ENCODE data around the gene TSPAN10. TPM values are rescaled to one million over a fixed set of nuclear protein-coding genes. Genes with fewer than 3 reads are reported as not detected.
A peak's percentile ranks its signal among the peaks of the same experiment; 100 is the strongest.
"Not testable (repeated sequence)": the region's sequence is repeated elsewhere in the genome, so short reads cannot be mapped to it uniquely, and the experiment has no call there.

The TSPAN10 gene
- total RNA-seq, 4 donors from 2014 or later = 0.19 to 2.1 (median 0.72) TPM; not detected in 1

DNA sequence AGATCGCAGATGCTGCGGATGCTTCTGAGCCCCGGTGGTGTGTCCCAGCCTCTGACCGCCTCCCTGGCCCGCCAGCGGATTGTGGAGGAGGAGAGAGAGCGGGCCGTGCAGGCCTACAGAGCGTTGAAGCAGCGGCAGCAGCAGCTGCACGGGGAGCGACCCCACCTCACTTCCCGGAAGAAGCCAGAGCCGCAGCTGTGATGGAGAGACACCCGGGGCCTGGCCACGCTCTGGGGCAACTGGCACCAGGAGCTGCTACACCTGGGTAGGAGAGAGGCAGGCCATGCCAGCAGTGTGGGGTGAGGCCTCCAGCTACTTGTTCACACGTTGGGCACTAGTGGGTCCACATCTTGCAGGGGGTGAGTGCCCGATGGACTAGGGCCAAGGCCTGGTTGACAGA is 35.5 kb downstream of the TSPAN10 start:
- no peak for DNase-seq
- intact Hi-C loops (cut with DNase I) = no loop called here
- Histone ChIP-seq H3K27ac (no peak overlapping the region), H3K27me3 (no peaks in the 10 kb centered on the region), H3K4me1 (peaks cover 10 to 24% (median 14%) of the 10 kb centered on the region in 3 donors), H3K4me3 (no peak overlapping the region), H3K36me3 (peaks cover 31 to 72% (median 49%) of the 10 kb centered on the region in 3 donors), H3K9me3 (no peaks in the 10 kb centered on the region)
- 60% methylated on average over 2 of the region's 18 CpGs; no CpG with 5 or more reads in 1 of the 2 donors for WGBS, 2 donors
- TF ChIP-seq, protein P1, sequence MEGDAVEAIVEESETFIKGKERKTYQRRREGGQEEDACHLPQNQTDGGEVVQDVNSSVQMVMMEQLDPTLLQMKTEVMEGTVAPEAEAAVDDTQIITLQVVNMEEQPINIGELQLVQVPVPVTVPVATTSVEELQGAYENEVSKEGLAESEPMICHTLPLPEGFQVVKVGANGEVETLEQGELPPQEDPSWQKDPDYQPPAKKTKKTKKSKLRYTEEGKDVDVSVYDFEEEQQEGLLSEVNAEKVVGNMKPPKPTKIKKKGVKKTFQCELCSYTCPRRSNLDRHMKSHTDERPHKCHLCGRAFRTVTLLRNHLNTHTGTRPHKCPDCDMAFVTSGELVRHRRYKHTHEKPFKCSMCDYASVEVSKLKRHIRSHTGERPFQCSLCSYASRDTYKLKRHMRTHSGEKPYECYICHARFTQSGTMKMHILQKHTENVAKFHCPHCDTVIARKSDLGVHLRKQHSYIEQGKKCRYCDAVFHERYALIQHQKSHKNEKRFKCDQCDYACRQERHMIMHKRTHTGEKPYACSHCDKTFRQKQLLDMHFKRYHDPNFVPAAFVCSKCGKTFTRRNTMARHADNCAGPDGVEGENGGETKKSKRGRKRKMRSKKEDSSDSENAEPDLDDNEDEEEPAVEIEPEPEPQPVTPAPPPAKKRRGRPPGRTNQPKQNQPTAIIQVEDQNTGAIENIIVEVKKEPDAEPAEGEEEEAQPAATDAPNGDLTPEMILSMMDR (IDR thresholded peaks at IDR 0.05) = no peak
- no peak for TF ChIP-seq POLR2A (IDR thresholded peaks at IDR 0.05)

DNA sequence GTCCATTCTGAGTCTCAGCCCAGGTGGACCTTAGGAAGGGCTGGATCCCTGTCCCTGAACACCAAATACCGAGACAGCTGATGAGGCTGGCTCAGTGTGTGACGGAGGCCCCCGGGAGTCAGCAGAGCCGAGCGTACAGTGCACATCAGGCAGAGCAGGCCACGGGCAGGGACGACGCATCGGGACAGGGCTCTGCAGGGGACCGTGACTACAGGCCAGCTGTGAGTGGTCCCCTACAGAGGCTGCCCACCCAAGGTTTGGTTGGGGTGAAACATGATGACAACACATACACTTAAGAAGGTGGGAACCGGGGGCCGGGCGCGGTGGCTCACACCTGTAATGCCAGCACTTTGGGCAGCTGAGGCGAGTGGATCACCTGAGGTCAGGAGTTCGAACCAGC is 36.0 kb downstream of the TSPAN10 start:
- no peak for DNase-seq
- H3K27me3 ChIP-seq = no peaks in the 10 kb centered on the region
- intact Hi-C loops (cut with DNase I) = no loop called here
- peaks cover 5 to 19% (median 10%) of the 10 kb centered on the region in 3 donors for H3K4me1 ChIP-seq
- WGBS, 2 donors = 88 to 93% methylated on average over 4 to 6 of the region's 16 CpGs
- peaks cover 31 to 72% (median 49%) of the 10 kb centered on the region in 3 donors for H3K36me3 ChIP-seq
- TF ChIP-seq, protein P1 (IDR thresholded peaks at IDR 0.05) = no peak
- no peak overlapping the region for H3K27ac ChIP-seq
- no peak overlapping the region for H3K4me3 ChIP-seq
- H3K9me3 ChIP-seq = no peaks in the 10 kb centered on the region

DNA sequence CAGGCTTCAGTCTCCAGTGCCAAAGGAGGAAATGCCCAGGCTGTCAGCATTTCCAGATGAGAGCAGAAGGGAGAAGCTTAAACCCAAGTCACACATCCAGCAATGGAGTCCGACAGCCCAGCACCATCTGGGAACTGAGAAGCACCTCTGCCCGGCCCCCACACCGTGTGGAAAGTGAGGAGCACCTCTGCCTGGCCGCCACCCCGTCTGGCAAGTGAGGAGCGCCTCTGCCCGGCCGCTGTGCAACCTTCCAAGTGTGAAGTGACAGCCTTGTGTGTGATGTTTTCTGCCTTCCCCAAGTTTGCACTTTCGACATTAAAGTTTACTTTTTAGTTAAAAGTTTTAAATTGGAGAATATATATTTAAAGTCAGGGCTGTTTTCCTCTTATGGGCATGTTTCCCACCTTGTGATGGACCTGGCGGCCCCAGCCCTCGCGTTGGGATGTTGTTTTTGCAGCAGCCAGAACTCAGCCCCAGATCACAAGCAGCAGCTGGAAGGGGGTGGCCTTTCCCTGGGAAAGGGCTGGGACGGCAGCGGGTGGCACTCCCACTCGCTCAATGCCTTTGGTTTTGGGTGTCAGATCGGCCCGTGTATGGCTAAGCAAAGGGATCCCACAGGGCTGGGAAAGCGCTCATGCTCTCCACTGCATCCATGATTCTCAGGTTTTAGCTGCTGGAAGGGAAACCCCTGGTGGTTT is 36.7 kb downstream of the TSPAN10 start:
- intact Hi-C loops (cut with DNase I) = no loop called here
- H3K4me1 ChIP-seq = peaks cover 0 to 11% (median 2%) of the 10 kb centered on the region in 3 donors
- H3K27me3 ChIP-seq = no peaks in the 10 kb centered on the region
- no peak overlapping the region for H3K4me3 ChIP-seq
- TF ChIP-seq, protein P1 (IDR thresholded peaks at IDR 0.05) = no peak
- no peak for TF ChIP-seq POLR2A (IDR thresholded peaks at IDR 0.05)
- peaks cover 31 to 68% (median 49%) of the 10 kb centered on the region in 3 donors for H3K36me3 ChIP-seq
- DNase-seq = no peak
- 68 to 79% methylated on average over 13 to 14 of the region's 18 CpGs for WGBS, 2 donors
- H3K27ac ChIP-seq = no peak overlapping the region
- H3K9me3 ChIP-seq = no peaks in the 10 kb centered on the region

DNA sequence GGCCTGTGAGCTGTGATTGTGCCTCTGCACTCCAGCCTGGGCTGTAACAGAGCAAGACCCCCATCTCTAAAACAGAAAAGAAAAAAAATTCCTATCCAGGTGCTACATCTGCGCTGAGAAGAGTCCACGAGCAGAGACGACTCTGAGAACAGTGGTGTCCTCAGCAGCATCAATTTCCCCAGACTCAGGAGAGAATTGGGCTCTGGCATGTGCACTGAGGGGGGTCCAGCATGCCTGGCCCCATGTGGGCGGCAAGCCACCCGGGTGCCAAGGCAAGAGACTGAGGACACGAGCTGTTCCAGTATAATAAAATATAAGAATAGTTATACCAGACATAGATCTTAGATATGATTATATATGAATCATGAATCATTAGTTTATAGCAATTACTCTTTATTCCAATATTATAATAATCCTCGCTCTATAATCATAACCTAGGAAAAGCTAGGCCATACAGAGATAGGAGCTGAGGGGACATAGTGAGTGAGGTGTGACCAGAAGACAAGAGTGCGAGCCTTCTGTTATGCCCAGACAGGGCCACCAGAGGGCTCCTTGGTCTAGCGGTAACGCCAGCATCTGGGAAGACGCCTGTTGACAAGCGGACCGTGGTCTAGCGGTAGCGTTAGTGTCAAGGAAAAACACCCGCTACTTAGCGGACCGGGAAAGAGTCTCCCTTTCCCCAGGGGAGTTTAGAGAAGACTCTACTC is 38.7 kb downstream of the TSPAN10 start:
- H3K27me3 ChIP-seq; H3K27ac ChIP-seq; H3K9me3 ChIP-seq; H3K4me1 ChIP-seq; DNase-seq; H3K4me3 ChIP-seq; intact Hi-C loops (cut with DNase I): not testable (repeated sequence)
- WGBS, 2 donors = 29 to 32% methylated on average over 15 to 18 of the region's 18 CpGs
- TF ChIP-seq, protein P1 (IDR thresholded peaks at IDR 0.05) = peak; percentile 21 to 81 (median 70)
- H3K36me3 ChIP-seq = peaks cover 13 to 58% (median 31%) of the 10 kb centered on the region in 3 donors

DNA sequence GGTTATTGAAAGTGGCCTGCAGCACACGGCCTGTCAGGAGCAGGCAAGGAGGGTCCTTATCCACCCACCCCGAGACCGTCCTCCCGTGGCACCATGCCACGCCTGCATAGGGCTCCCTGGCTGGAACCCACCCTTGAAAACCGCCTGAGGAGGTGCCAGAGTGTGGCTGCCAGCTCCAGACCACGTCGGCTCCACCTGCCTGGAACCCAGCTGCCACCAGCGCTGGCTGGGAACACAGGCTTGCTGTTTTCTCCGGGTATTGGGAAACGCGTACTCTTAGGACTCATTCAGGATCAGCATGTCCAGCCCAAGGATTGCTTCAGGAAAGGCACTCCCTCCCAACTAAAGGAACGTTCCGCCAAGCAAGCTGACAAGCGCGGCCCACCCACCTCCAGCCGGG is 39.9 kb downstream of the TSPAN10 start:
- Histone ChIP-seq H3K27me3 (no peaks in the 10 kb centered on the region), H3K4me1 (peaks cover 0 to 5% (median 2%) of the 10 kb centered on the region in 3 donors), H3K9me3 (no peaks in the 10 kb centered on the region), H3K27ac (no peak overlapping the region), H3K36me3 (peaks cover 9 to 57% (median 22%) of the 10 kb centered on the region in 3 donors), H3K4me3 (no peak overlapping the region)
- intact Hi-C loops (cut with DNase I) = no loop called here
- no peak for DNase-seq
- TF ChIP-seq, protein P1 (IDR thresholded peaks at IDR 0.05) = no peak
- no peak for TF ChIP-seq POLR2A (IDR thresholded peaks at IDR 0.05)
- WGBS, 2 donors = 82% methylated on average over 13 to 14 of the region's 17 CpGs
